GM13976 (cell line): ENCODE measurements around the gene CRTC1.

Experiments used
- DNase-seq: peaks from one replicate; pipeline ENCODE4 v3.0.0; 2012; ENCODE audit warnings: low spot score
- CTCF ChIP-seq: IDR thresholded peaks from 2 replicates; pipeline ENCODE4 v1.5.1; 2012; ENCODE audit warnings: borderline replicate concordance, mild to moderate bottlenecking; ENCODE audit not compliant: insufficient read depth; ENCODE audit errors: extremely low read depth, missing control alignments, control extremely low read depth
- in situ Hi-C: fragments of 300-500 bp; cut with MboI; formaldehyde crosslinking; loops from one replicate; pipeline ENCODE4 v1.12.0; 2022; ENCODE audit warnings: low sequenced_read_pairs, mixed read lengths, inconsistent platforms; ENCODE audit not compliant: unreplicated experiment

Gene CRTC1

GRCh38 chr19:18658366-18658855 lies 25.1 kb upstream of the CRTC1 start:
- in situ Hi-C loops: no loop called here
- DNase-seq: no peak
- TF ChIP-seq CTCF: no peak

GRCh38 chr19:18659281-18660050 lies 24.0 kb upstream of the CRTC1 start:
- no peak for TF ChIP-seq CTCF
- DNase-seq: peak; percentile 75
- in situ Hi-C loops: no loop called here

- DNase-seq: no peak
- in situ Hi-C loops: no loop called here
- no peak for TF ChIP-seq CTCF
Measured at GRCh38 chr19:18660051-18660910, 23.2 kb upstream of the CRTC1 start.

- DNase-seq: no peak
- TF ChIP-seq CTCF: no peak
- in situ Hi-C loops: no loop called here
Measured at GRCh38 chr19:18660939-18661670, 22.4 kb upstream of the CRTC1 start.

- in situ Hi-C loops: no loop called here
- DNase-seq: no peak
- no peak for TF ChIP-seq CTCF
Measured at GRCh38 chr19:18662972-18663732, 20.3 kb upstream of the CRTC1 start.

- in situ Hi-C loops: no loop called here
- no peak for TF ChIP-seq CTCF
- DNase-seq: no peak
Measured at GRCh38 chr19:18663940-18664530, 19.4 kb upstream of the CRTC1 start.
